Nephron progenitor cell (in vitro differentiated cells): ENCODE data around the gene ERG.

Experiments used
- DNase-seq: peaks from one replicate; pipeline ENCODE4 v3.0.0; 2021
- H3K27ac Mint-ChIP-seq: 2 replicates; pipeline ENCODE4 v1.8.0; 2021; ENCODE audit warnings: mild to moderate bottlenecking, moderate library complexity, mixed read lengths
- H3K27me3 Mint-ChIP-seq: 2 replicates; pipeline ENCODE4 v1.8.0; 2021; ENCODE audit warnings: mild to moderate bottlenecking, low read depth, mixed read lengths; ENCODE audit not compliant: poor library complexity
- H3K36me3 Mint-ChIP-seq: 2 replicates; pipeline ENCODE4 v1.8.0; 2021; ENCODE audit warnings: low read depth, mixed read lengths
- H3K4me1 Mint-ChIP-seq: 2 replicates; pipeline ENCODE4 v1.8.0; 2021; ENCODE audit warnings: mixed read lengths
- H3K4me3 Mint-ChIP-seq: 2 replicates; pipeline ENCODE4 v1.8.0; 2021; ENCODE audit warnings: mild to moderate bottlenecking, moderate library complexity, mixed read lengths
- H3K9me3 Mint-ChIP-seq: 2 replicates; pipeline ENCODE4 v1.8.0; 2021; ENCODE audit warnings: mild to moderate bottlenecking, moderate library complexity, mixed read lengths
- TF ChIP-seq, protein P1 (sequence below): fragments of 200-600 bp; sonication (generic); IDR thresholded peaks from 2 replicates; pipeline ENCODE4 v1.5.0; 2021; ENCODE audit warnings: antibody characterized with exemption

ERG gene

DNA sequence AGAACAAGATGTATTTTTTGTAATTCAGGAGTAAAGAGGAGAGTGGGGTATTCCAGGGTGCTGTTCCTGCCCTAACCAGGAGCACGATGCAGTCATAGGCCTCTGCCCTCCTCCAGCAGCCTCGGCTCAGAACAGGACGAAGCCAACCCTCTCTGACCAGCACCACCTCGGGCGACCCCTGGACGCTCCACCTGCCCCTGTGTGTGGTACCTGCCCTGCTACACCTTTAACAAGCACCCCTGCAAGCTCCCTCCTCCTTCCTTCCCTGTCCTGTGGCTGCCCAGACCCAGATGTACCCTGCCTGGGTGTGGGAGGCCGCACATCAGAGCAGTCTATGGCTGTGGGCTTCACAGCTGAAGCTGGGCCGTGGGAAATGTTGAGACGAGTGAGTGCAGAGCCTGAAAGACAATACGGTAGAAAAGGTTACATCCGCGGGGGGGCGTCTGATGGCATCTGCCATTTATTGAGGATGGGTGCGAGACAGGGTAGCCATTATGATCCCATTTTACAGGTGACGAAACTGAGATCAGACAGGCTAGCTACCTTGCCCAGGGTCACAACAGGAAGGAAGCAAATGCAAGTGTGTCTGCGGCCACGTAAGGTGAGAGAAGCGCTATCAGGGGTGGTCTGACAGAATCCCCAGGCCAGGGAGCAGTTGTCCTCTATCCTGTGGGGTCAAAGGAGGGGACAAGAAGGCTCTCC lies 4.6 kb downstream of the ERG start:
- TF ChIP-seq, protein P1, sequence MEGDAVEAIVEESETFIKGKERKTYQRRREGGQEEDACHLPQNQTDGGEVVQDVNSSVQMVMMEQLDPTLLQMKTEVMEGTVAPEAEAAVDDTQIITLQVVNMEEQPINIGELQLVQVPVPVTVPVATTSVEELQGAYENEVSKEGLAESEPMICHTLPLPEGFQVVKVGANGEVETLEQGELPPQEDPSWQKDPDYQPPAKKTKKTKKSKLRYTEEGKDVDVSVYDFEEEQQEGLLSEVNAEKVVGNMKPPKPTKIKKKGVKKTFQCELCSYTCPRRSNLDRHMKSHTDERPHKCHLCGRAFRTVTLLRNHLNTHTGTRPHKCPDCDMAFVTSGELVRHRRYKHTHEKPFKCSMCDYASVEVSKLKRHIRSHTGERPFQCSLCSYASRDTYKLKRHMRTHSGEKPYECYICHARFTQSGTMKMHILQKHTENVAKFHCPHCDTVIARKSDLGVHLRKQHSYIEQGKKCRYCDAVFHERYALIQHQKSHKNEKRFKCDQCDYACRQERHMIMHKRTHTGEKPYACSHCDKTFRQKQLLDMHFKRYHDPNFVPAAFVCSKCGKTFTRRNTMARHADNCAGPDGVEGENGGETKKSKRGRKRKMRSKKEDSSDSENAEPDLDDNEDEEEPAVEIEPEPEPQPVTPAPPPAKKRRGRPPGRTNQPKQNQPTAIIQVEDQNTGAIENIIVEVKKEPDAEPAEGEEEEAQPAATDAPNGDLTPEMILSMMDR, result no peak
- no peak for DNase-seq
- H3K27me3 Mint-ChIP-seq, result peaks cover 7% of the 10 kb centered on the region
- H3K4me1 Mint-ChIP-seq, result peaks cover 33% of the 10 kb centered on the region
- no peaks in the 10 kb centered on the region for H3K36me3 Mint-ChIP-seq
- no peak overlapping the region for H3K4me3 Mint-ChIP-seq
- H3K27ac Mint-ChIP-seq, result peak overlapping the region; percentile 50
- H3K9me3 Mint-ChIP-seq, result no peaks in the 10 kb centered on the region

DNA sequence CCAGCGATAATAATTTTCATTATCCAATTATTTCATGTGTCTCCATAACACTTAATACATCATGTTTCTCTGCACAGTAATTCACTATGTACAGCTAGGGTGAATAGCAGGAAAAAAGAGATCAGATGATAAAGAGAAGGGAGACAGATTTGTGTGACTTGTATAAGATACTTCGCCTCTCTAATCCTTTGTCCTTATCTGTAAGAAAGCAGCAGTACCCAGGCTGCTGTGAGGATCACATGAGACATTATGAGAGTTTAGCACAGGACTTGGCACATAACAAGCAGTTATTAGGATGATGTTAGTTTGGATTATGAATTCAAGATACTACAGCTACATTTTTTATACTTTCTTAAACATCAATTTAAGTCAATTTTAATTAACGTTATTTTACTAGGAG lies 6.3 kb downstream of the ERG start:
- H3K4me1 Mint-ChIP-seq, result peaks cover 42% of the 10 kb centered on the region

GRCh38 chr21:38491536-38491935 lies 6.7 kb downstream of the ERG start:
- Mint-ChIP-seq H3K27ac (no peak overlapping the region), H3K9me3 (no peaks in the 10 kb centered on the region), H3K4me3 (no peak overlapping the region), H3K27me3 (peaks cover 7% of the 10 kb centered on the region), H3K36me3 (no peaks in the 10 kb centered on the region), H3K4me1 (peaks cover 42% of the 10 kb centered on the region)
- TF ChIP-seq, protein P1, result no peak
- DNase-seq, result no peak

More for the DNA sequence above, 6.3 kb downstream of the ERG start:
- Mint-ChIP-seq H3K4me3 (no peak overlapping the region), H3K36me3 (no peaks in the 10 kb centered on the region), H3K27ac (no peak overlapping the region), H3K27me3 (peaks cover 7% of the 10 kb centered on the region), H3K9me3 (no peaks in the 10 kb centered on the region)
- TF ChIP-seq, protein P1, result no peak
- DNase-seq, result no peak

DNA sequence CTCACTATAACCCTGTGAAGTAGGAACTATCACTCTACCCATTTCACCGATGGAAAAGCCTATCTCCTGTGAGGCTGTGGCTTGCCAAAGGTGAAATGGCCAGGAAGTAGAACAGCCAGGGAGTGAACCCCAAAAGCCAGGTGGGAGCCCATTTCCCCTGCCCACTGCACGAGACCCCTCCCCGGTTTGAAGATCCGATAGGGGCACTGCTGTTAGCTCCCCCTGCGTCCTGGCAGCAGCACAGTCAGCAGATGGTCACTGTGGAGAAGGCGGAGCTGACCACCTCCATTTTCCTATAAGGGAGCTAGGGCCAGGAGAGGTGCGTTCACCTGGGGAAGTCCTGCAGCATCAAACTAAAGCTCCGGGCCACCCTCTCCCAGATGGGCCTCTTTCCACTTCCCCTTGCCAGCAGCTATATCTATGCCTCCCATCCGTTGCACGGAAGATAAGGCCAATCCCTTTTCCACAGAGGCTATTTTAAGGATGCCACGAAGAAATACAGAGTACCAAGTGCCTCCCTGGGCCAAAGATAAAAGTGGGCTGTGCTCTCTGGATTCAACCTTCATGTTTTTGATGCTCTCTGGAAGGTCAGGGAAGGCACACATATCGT lies 7.8 kb downstream of the ERG start:
- peaks cover 35% of the 10 kb centered on the region for H3K4me1 Mint-ChIP-seq
- no peak overlapping the region for H3K27ac Mint-ChIP-seq
- no peaks in the 10 kb centered on the region for H3K9me3 Mint-ChIP-seq
- DNase-seq, result no peak
- H3K36me3 Mint-ChIP-seq, result no peaks in the 10 kb centered on the region
- H3K27me3 Mint-ChIP-seq, result peaks cover 7% of the 10 kb centered on the region
- TF ChIP-seq, protein P1, result no peak
- no peak overlapping the region for H3K4me3 Mint-ChIP-seq

GRCh38 chr21:38489729-38490128 lies 8.5 kb downstream of the ERG start:
- H3K27me3 Mint-ChIP-seq, result peaks cover 7% of the 10 kb centered on the region
- H3K4me3 Mint-ChIP-seq, result no peak overlapping the region
- TF ChIP-seq, protein P1, result no peak
- H3K36me3 Mint-ChIP-seq, result no peaks in the 10 kb centered on the region
- peaks cover 28% of the 10 kb centered on the region for H3K4me1 Mint-ChIP-seq
- H3K27ac Mint-ChIP-seq, result no peak overlapping the region
- no peak for DNase-seq
- H3K9me3 Mint-ChIP-seq, result no peaks in the 10 kb centered on the region

- TF ChIP-seq, protein P1, result no peak
- peaks cover 7% of the 10 kb centered on the region for H3K27me3 Mint-ChIP-seq
- no peak overlapping the region for H3K27ac Mint-ChIP-seq
- H3K4me1 Mint-ChIP-seq, result peaks cover 23% of the 10 kb centered on the region
- no peaks in the 10 kb centered on the region for H3K9me3 Mint-ChIP-seq
- H3K4me3 Mint-ChIP-seq, result no peak overlapping the region
- H3K36me3 Mint-ChIP-seq, result no peaks in the 10 kb centered on the region
- DNase-seq, result no peak
These were observed 9.0 kb downstream of the ERG start for GRCh38 chr21:38489271-38489652.
